Astrocyte of the hippocampus (primary cell): ENCODE data around the gene SSC5D.
"Not testable (repeated sequence)": the region's sequence is repeated elsewhere in the genome, so short reads cannot be mapped to it uniquely, and the experiment has no call there.

Experiments
- DNase-seq: peaks from one replicate; pipeline ENCODE4 v3.0.0; 2011; ENCODE audit warnings: low read depth, low spot score

SSC5D gene

GRCh38 chr19:55487924-55488687 is at the start of gene SSC5D:
Gene SSC5D, plus strand, starts transcription at chr19:55488436. Its CDS starts 154 bp downstream, at chr19:55488590.
- peak; percentile 71 for DNase-seq

GRCh38 chr19:55439052-55439451 is 49.2 kb upstream of the SSC5D start:
- DNase-seq, result no peak

GRCh38 chr19:55440411-55441105 is 47.7 kb upstream of the SSC5D start:
- no peak for DNase-seq

- no peak for DNase-seq
Observed at GRCh38 chr19:55441319-55441691, 46.9 kb upstream of the SSC5D start.

GRCh38 chr19:55441692-55442321 is 46.4 kb upstream of the SSC5D start:
- no peak for DNase-seq

GRCh38 chr19:55442372-55442961 is 45.8 kb upstream of the SSC5D start:
- no peak for DNase-seq

- DNase-seq, result no peak
Observed at GRCh38 chr19:55443045-55443823, 45.0 kb upstream of the SSC5D start, which contains the start of gene SHISA7. Gene SHISA7, minus strand, starts transcription at chr19:55443300. Its CDS starts 437 bp downstream, at chr19:55442863.

GRCh38 chr19:55443824-55444480 is 44.3 kb upstream of the SSC5D start:
- DNase-seq, result no peak

- DNase-seq, result no peak
Observed at GRCh38 chr19:55444646-55445045, 43.6 kb upstream of the SSC5D start.

- no peak for DNase-seq
Observed at GRCh38 chr19:55446060-55446459, 42.2 kb upstream of the SSC5D start.

GRCh38 chr19:55447421-55448174 is 40.6 kb upstream of the SSC5D start:
- DNase-seq, result peak; percentile 77

- DNase-seq, result not testable (repeated sequence)
Observed at GRCh38 chr19:55448175-55448490, 40.1 kb upstream of the SSC5D start.

GRCh38 chr19:55449469-55449868 is 38.8 kb upstream of the SSC5D start:
- no peak for DNase-seq

- no peak for DNase-seq
Observed at GRCh38 chr19:55451163-55451964, 36.9 kb upstream of the SSC5D start.

GRCh38 chr19:55451965-55452748 is 36.1 kb upstream of the SSC5D start:
- DNase-seq, result no peak

GRCh38 chr19:55452749-55453346 is 35.4 kb upstream of the SSC5D start:
- DNase-seq, result peak; percentile 82

GRCh38 chr19:55453511-55454260 is 34.5 kb upstream of the SSC5D start:
- DNase-seq, result no peak
